ENCODE measurements around the gene TIGD1. TPM values are rescaled to one million over a fixed set of nuclear protein-coding genes. Genes with fewer than 3 reads are reported as not detected.

TIGD1 gene
- total and polyA plus RNA-seq, 8 donors = 0.88 to 5.9 (median 2.2) TPM

- WGBS, 2 donors = 63 to 73% methylated on average over 4 of the region's 4 CpGs
- no peak for TF ChIP-seq CTCF (IDR thresholded peaks at IDR 0.05)
- H3K27me3 ChIP-seq = no peaks in the 10 kb centered on the region
- no peak overlapping the region for H3K4me3 ChIP-seq
- no peak for FAIRE-seq
- no peaks in the 10 kb centered on the region for H3K4me1 ChIP-seq
- intact Hi-C loops (cut with DNase I) = no loop called here
- peak in 2 of 6 donors; percentile 8 to 22 for DNase-seq
- no peak for ATAC-seq
- no peak overlapping the region for H3K27ac ChIP-seq
- H3K9me3 ChIP-seq = no peaks in the 10 kb centered on the region
- no peaks in the 10 kb centered on the region for H3K36me3 ChIP-seq
Measured at GRCh38 chr2:232538671-232539070, 11.7 kb downstream of the TIGD1 start.

GRCh38 chr2:232537499-232537898 is 12.9 kb downstream of the TIGD1 start:
- FAIRE-seq = no peak
- intact Hi-C loops (cut with DNase I) = no loop called here
- WGBS, 2 donors = 27 to 35% methylated on average over 4 of the region's 4 CpGs

GRCh38 chr2:232537079-232537478 is 13.3 kb downstream of the TIGD1 start:
- Histone ChIP-seq H3K36me3 (no peaks in the 10 kb centered on the region), H3K27me3 (no peaks in the 10 kb centered on the region), H3K27ac (no peak overlapping the region), H3K9me3 (no peaks in the 10 kb centered on the region), H3K4me3 (no peak overlapping the region), H3K4me1 (no peaks in the 10 kb centered on the region)
- ATAC-seq (peak; percentile 11 to 52 (median 28)), DNase-seq (peak in 1 of 6 donors; percentile 31), FAIRE-seq (no peak)
- TF ChIP-seq CTCF (IDR thresholded peaks at IDR 0.05) = no peak
- intact Hi-C loops (cut with DNase I) = no loop called here
- WGBS, 2 donors = 55 to 58% methylated on average over 5 of the region's 5 CpGs

More at GRCh38 chr2:232537499-232537898, 12.9 kb downstream of the TIGD1 start:
- Histone ChIP-seq H3K27ac (no peak overlapping the region), H3K9me3 (no peaks in the 10 kb centered on the region), H3K4me3 (no peak overlapping the region), H3K36me3 (no peaks in the 10 kb centered on the region), H3K27me3 (no peaks in the 10 kb centered on the region), H3K4me1 (no peaks in the 10 kb centered on the region)
- TF ChIP-seq CTCF (IDR thresholded peaks at IDR 0.05) = no peak
- DNase-seq (peak in 5 of 6 donors; percentile 78 to 90 (median 83)), ATAC-seq (peak; percentile 76 to 91 (median 88))

- no peak overlapping the region for H3K4me3 ChIP-seq
- intact Hi-C loops (cut with DNase I) = no loop called here
- 89 to 92% methylated on average over 5 of the region's 5 CpGs for WGBS, 2 donors
- TF ChIP-seq CTCF (IDR thresholded peaks at IDR 0.05) = no peak
- H3K27me3 ChIP-seq = no peaks in the 10 kb centered on the region
- H3K4me1 ChIP-seq = no peaks in the 10 kb centered on the region
- no peaks in the 10 kb centered on the region for H3K36me3 ChIP-seq
- FAIRE-seq (no peak), ATAC-seq (no peak), DNase-seq (peak in 1 of 6 donors; percentile 5)
- H3K9me3 ChIP-seq = no peaks in the 10 kb centered on the region
- no peak overlapping the region for H3K27ac ChIP-seq
Measured at GRCh38 chr2:232535761-232536530, 14.4 kb downstream of the TIGD1 start.
